KMS-11 (cell line): ENCODE data around the gene FN3K.

Source experiments
- H2AFZ ChIP-seq: fragments of 200-600 bp; sonication (generic); 2 replicates; pipeline ENCODE4 v1.6.1; 2016; ENCODE audit warnings: antibody characterized with exemption, mixed run types, low read depth
- H3K27ac ChIP-seq: fragments of 200-600 bp; sonication (generic); 2 replicates; pipeline ENCODE4 v1.6.1; 2016; ENCODE audit warnings: mild to moderate bottlenecking, mixed run types
- H3K27me3 ChIP-seq: fragments of 200-600 bp; sonication (generic); 2 replicates; pipeline ENCODE4 v1.6.1; 2017; ENCODE audit warnings: mild to moderate bottlenecking, low read depth, mixed run types, moderate library complexity; ENCODE audit not compliant: insufficient read depth
- H3K36me3 ChIP-seq: fragments of 200-600 bp; sonication (generic); 2 replicates; pipeline ENCODE4 v1.6.1; 2017; ENCODE audit warnings: mild to moderate bottlenecking, mixed run types; ENCODE audit not compliant: insufficient read depth
- H3K4me1 ChIP-seq: fragments of 200-600 bp; sonication (generic); 2 replicates; pipeline ENCODE4 v1.6.1; 2016; ENCODE audit warnings: mild to moderate bottlenecking, low read depth, mixed run types; ENCODE audit not compliant: poor library complexity, severe bottlenecking
- H3K4me2 ChIP-seq: fragments of 200-600 bp; sonication (generic); 2 replicates; pipeline ENCODE4 v1.7.0; 2016; ENCODE audit warnings: mild to moderate bottlenecking, mixed run types
- H3K4me3 ChIP-seq: fragments of 200-600 bp; sonication (generic); IDR thresholded peaks from 2 replicates; pipeline ENCODE4 v1.6.1; 2017; ENCODE audit warnings: low read depth, low read length, mixed read lengths; ENCODE audit not compliant: insufficient read depth
- H3K79me2 ChIP-seq: fragments of 200-600 bp; sonication (generic); 2 replicates; pipeline ENCODE4 v1.6.1; 2016; ENCODE audit warnings: low read depth, mixed run types; ENCODE audit not compliant: insufficient read depth
- H3K9ac ChIP-seq: fragments of 200-600 bp; sonication (generic); 2 replicates; pipeline ENCODE4 v1.6.1; 2016; ENCODE audit warnings: mild to moderate bottlenecking, mixed run types
- H4K20me1 ChIP-seq: fragments of 200-600 bp; sonication (generic); 2 replicates; pipeline ENCODE4 v1.6.1; 2016; ENCODE audit warnings: mild to moderate bottlenecking, mixed run types; ENCODE audit not compliant: insufficient read depth
- TF ChIP-seq, protein P1 (sequence below): fragments of 200-600 bp; sonication (generic); conservative IDR thresholded peaks from 2 replicates; pipeline ENCODE4 v1.6.1; 2017; ENCODE audit warnings: low read depth, mild to moderate bottlenecking, antibody characterized with exemption, low read length, moderate library complexity, mixed read lengths

The FN3K gene

DNA sequence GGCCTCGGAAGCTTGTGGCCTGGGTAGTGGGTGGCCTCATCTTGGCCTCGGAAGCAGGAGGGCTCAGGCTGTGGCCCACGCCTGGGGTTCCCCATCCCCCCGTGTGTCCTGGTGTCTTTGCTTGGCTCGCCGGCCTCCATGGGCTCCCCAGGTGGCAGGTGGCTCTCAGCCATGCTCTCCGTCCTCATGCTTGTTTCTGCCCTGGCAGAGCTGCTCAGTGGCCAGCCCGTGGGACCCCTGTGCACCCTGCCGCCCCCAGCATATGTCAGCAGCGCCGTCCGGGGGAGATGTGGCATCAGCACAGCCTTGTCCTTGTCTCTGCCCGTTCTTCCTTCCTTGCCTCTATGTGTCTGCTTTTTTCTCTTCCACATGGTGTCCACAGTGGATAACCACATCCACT, 55.0 kb downstream of the FN3K start:
- peaks cover 44% of the 10 kb centered on the region for H3K4me1 ChIP-seq
- H3K4me2 ChIP-seq = no peak overlapping the region
- H3K4me3 ChIP-seq = no peak overlapping the region
- no peaks in the 10 kb centered on the region for H3K27me3 ChIP-seq
- H3K9ac ChIP-seq = no peak overlapping the region
- H3K36me3 ChIP-seq = no peaks in the 10 kb centered on the region
- H4K20me1 ChIP-seq = no peaks in the 10 kb centered on the region
- no peak overlapping the region for H3K27ac ChIP-seq
- H2AFZ ChIP-seq = no peak overlapping the region
- TF ChIP-seq, protein P1, sequence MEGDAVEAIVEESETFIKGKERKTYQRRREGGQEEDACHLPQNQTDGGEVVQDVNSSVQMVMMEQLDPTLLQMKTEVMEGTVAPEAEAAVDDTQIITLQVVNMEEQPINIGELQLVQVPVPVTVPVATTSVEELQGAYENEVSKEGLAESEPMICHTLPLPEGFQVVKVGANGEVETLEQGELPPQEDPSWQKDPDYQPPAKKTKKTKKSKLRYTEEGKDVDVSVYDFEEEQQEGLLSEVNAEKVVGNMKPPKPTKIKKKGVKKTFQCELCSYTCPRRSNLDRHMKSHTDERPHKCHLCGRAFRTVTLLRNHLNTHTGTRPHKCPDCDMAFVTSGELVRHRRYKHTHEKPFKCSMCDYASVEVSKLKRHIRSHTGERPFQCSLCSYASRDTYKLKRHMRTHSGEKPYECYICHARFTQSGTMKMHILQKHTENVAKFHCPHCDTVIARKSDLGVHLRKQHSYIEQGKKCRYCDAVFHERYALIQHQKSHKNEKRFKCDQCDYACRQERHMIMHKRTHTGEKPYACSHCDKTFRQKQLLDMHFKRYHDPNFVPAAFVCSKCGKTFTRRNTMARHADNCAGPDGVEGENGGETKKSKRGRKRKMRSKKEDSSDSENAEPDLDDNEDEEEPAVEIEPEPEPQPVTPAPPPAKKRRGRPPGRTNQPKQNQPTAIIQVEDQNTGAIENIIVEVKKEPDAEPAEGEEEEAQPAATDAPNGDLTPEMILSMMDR = no peak
- peaks cover 7% of the 10 kb centered on the region; the same call in 1 of the 2 replicates for H3K79me2 ChIP-seq

DNA sequence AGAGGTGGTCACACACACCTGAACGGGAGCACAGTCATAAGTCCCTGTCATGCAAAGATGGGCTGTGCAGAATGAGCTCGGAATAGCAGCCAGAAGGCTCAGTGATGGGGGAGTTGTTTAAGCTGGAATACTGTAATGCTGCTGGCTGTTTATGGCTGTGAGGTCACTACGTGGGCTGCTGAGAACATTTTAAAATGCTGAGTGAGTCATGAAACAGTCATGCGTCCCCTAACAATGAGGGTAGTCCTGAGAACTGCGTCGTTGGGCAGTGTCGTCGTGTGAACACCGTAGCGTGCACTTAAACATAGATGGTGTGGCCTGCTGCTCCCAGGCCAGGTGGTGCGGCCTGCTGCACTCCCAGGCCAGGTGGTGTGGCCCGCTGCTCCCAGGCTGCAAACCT, 56.1 kb downstream of the FN3K start:
- no peaks in the 10 kb centered on the region for H3K36me3 ChIP-seq
- no peak overlapping the region for H3K27ac ChIP-seq
- peaks cover 7% of the 10 kb centered on the region; the same call in 1 of the 2 replicates for H3K79me2 ChIP-seq
- no peak overlapping the region for H2AFZ ChIP-seq
- peaks cover 33% of the 10 kb centered on the region for H3K4me1 ChIP-seq
- no peak overlapping the region for H3K4me2 ChIP-seq
- H4K20me1 ChIP-seq = no peaks in the 10 kb centered on the region
- no peak overlapping the region for H3K4me3 ChIP-seq
- H3K9ac ChIP-seq = no peak overlapping the region
- H3K27me3 ChIP-seq = no peaks in the 10 kb centered on the region
- TF ChIP-seq, protein P1 = no peak

- no peak overlapping the region for H3K27ac ChIP-seq
- no peaks in the 10 kb centered on the region for H4K20me1 ChIP-seq
- H3K4me2 ChIP-seq = no peak overlapping the region
- H3K9ac ChIP-seq = no peak overlapping the region
- H3K36me3 ChIP-seq = no peaks in the 10 kb centered on the region
- H2AFZ ChIP-seq = no peak overlapping the region
- H3K79me2 ChIP-seq = no peaks in the 10 kb centered on the region
- H3K4me3 ChIP-seq = no peak overlapping the region
- TF ChIP-seq, protein P1 = no peak
- H3K4me1 ChIP-seq = peaks cover 9% of the 10 kb centered on the region
- H3K27me3 ChIP-seq = no peaks in the 10 kb centered on the region
These were observed 58.7 kb downstream of the FN3K start for GRCh38 chr17:82793974-82794630.

- peaks cover under 1% of the 10 kb centered on the region for H3K4me1 ChIP-seq
- no peak overlapping the region for H3K4me3 ChIP-seq
- no peaks in the 10 kb centered on the region for H4K20me1 ChIP-seq
- no peaks in the 10 kb centered on the region for H3K79me2 ChIP-seq
- no peak overlapping the region for H3K9ac ChIP-seq
- H3K36me3 ChIP-seq = no peaks in the 10 kb centered on the region
- no peak overlapping the region for H3K27ac ChIP-seq
- no peak overlapping the region for H3K4me2 ChIP-seq
- no peaks in the 10 kb centered on the region for H3K27me3 ChIP-seq
- H2AFZ ChIP-seq = no peak overlapping the region
- TF ChIP-seq, protein P1 = no peak
These were observed 59.5 kb downstream of the FN3K start for GRCh38 chr17:82794781-82795482.
